ENCODE measurements around the gene AMIGO2.

GRCh38 chr12:47028186-47028585 lies 51.6 kb downstream of the AMIGO2 start:
- TF ChIP-seq CTCF (IDR thresholded peaks at IDR 0.05), result no peak
- TF ChIP-seq POLR2A (IDR thresholded peaks at IDR 0.05), result no peak
